ENCODE measurements around the gene CFAP141. TPM values are rescaled to one million over a fixed set of nuclear protein-coding genes. Genes with fewer than 3 reads are reported as not detected.

The CFAP141 gene
- total RNA-seq, 1 experiment from 2014 or later, result not detected

- no peak for TF ChIP-seq CTCF (IDR thresholded peaks at IDR 0.05 in 2 of 3, conservative IDR thresholded peaks at IDR 0.05 in 1 of 3; ENCODE audit: borderline replicate concordance in 1 of 3, insufficient read depth in 1 of 3, low read depth in 2 of 3, low read length in 2 of 3)
- TF ChIP-seq CEBPB (IDR thresholded peaks at IDR 0.05; ENCODE audit: low read depth), result no peak
Measured at GRCh38 chr1:154183046-154183915, 22.9 kb downstream of the CFAP141 start (continued).

- intact Hi-C loops (cut with micrococcal nuclease), result loop anchor here (1.0 to 10.0 kb wide), 3 partner anchors 38 to 362 kb away; partner anchors contain the start of gene UBAP2L
- BruUV-seq (replicated peaks), result no TSS peak
- no peaks in the 10 kb centered on the region for H3K9me2 ChIP-seq (ENCODE audit: insufficient read depth)
- ChIA-PET CTCF (no interaction called here), RAD21 (ENCODE audit: low non-redundant PET in 1 of 2, low total read pairs in 2 of 2, uncharacterized antibody in 2 of 2, unreplicated experiment in 2 of 2) (no interaction called here), POLR2A (interaction anchor here (0.7 to 1.6 kb wide), 2 partner anchors 17 to 38 kb away, joined by 3 to 9 read pairs; partner anchors contain the start of gene UBAP2L)
- H3K9me3 ChIP-seq (ENCODE audit: control insufficient read depth in 1 of 2, insufficient read depth in 1 of 2, low read depth in 1 of 2, low read length in 2 of 2), result no peaks in the 10 kb centered on the region
- H2AFZ ChIP-seq (ENCODE audit: low read depth, low read length, poor library complexity, severe bottlenecking), result no peak overlapping the region
- H3K4me1 ChIP-seq (ENCODE audit: control insufficient read depth in 1 of 2, insufficient read depth in 2 of 2, low read length in 2 of 2), result peaks cover 19 to 39% of the 10 kb centered on the region in 2 experiments
- peak overlapping the region; percentile 96 for H3K4me2 ChIP-seq (ENCODE audit: low read length)
- no peaks in the 10 kb centered on the region for H3K27me3 ChIP-seq (ENCODE audit: insufficient read depth, low read length)
- peak overlapping the region; percentile 78 for H3K27ac ChIP-seq (ENCODE audit: low read depth, low read length)
- H3K4me3 ChIP-seq (replicated peaks in 1 of 2; ENCODE audit: low read depth in 1 of 2, low read length in 2 of 2), result peak overlapping the region; percentile 90 to 98
- peaks cover 11 to 19% of the 10 kb centered on the region in 2 experiments for H3K36me3 ChIP-seq (ENCODE audit: control insufficient read depth in 1 of 2, insufficient read depth in 2 of 2, low read length in 2 of 2)
- peaks cover 55% of the 10 kb centered on the region for H3K79me2 ChIP-seq (ENCODE audit: insufficient read depth, low read length)
- H4K20me1 ChIP-seq (ENCODE audit: insufficient read depth), result peaks cover 36% of the 10 kb centered on the region; the same call in 1 of the 2 replicates
- H3K9ac ChIP-seq (ENCODE audit: low read length), result peak overlapping the region; percentile 85
- DNase-seq (ENCODE audit: low read depth, low spot score), result peak; percentile 22
- ATAC-seq, result peak; percentile 55
- TF ChIP-seq EZH2 (IDR thresholded peaks at IDR 0.05) (no peak), YY1 (IDR thresholded peaks at IDR 0.05; ENCODE audit: extremely low read depth, insufficient replicate concordance, low read depth, low read length) (no peak), SRF (IDR thresholded peaks at IDR 0.05; ENCODE audit: low read depth) (no peak), JUND (IDR thresholded peaks at IDR 0.05) (no peak), ZBTB33 (IDR thresholded peaks at IDR 0.05; ENCODE audit: extremely low read depth, insufficient replicate concordance, low read length) (no peak), POLR2AphosphoS5 (IDR thresholded peaks at IDR 0.05; ENCODE audit: low read depth, low read length) (no peak; the same call in 1 of the 2 replicates), EGR1 (IDR thresholded peaks at IDR 0.05; ENCODE audit: low read depth) (no peak), SP1 (IDR thresholded peaks at IDR 0.05; ENCODE audit: low read depth) (no peak), MAX (IDR thresholded peaks at IDR 0.05) (no peak), CEBPB (IDR thresholded peaks at IDR 0.05; ENCODE audit: low read depth) (no peak), ZNF274 (IDR thresholded peaks at IDR 0.05; ENCODE audit: low read depth, low read length) (no peak), FOSL1 (IDR thresholded peaks at IDR 0.05; ENCODE audit: low read depth) (no peak), POLR2A (IDR thresholded peaks at IDR 0.05; ENCODE audit: borderline replicate concordance, extremely low read depth, insufficient read depth, insufficient read length) (no peak), SIN3A (IDR thresholded peaks at IDR 0.05; ENCODE audit: low read depth) (no peak; the same call in 1 of the 2 replicates), RAD21 (IDR thresholded peaks at IDR 0.05; ENCODE audit: low read depth) (no peak)
Measured at GRCh38 chr1:154182344-154183045, 23.6 kb downstream of the CFAP141 start.

All from HCT116 (cell line).